GM12878 (cell line): ENCODE data around the gene SIGLEC10. TPM values are rescaled to one million over a fixed set of nuclear protein-coding genes. Genes with fewer than 3 reads are reported as not detected.
"Not testable (repeated sequence)": the region's sequence is repeated elsewhere in the genome, so short reads cannot be mapped to it uniquely, and the experiment has no call there.

Source experiments
- ATAC-seq: fragments of 200-7000 bp; cut with Tn5 transposase; 3 replicates; pipeline ENCODE4 v1.9.1; 2020; ENCODE audit warnings: mild to moderate bottlenecking, moderate library complexity
- BruUV-seq: library from RNA; stranded (reverse); fragments of 400-500 nt; replicated peaks from 2 replicates; lab custom pipeline; 2021; lab: Mats Ljungman, UMichigan
- CTCF ChIA-PET: fragments of 300-600 bp; sonication (Branson Sonifier 250); formaldehyde crosslinking; extraction: SDS; loops from one replicate; lab custom pipeline; 2021; ENCODE audit warnings: inconsistent platforms; lab: Yijun Ruan, JAX
- POLR2A ChIA-PET: fragments of 350-600 bp; formaldehyde crosslinking; extraction: SDS; loops from one replicate; lab custom pipeline; 2021; ENCODE audit warnings: inconsistent platforms; lab: Charles Lee
- RAD21 ChIA-PET: fragments of 300-600 bp; sonication (Branson Sonifier 250); formaldehyde crosslinking; loops from one replicate; lab custom pipeline; 2023; ENCODE audit warnings: antibody characterized with exemption; ENCODE audit not compliant: unreplicated experiment; lab: Charles Lee
- SMC1A ChIA-PET: fragments of 300-600 bp; sonication (Branson Sonifier 250); formaldehyde crosslinking; loops from one replicate; lab custom pipeline; 2023; ENCODE audit not compliant: unreplicated experiment, uncharacterized antibody; lab: Charles Lee
- DNase-seq: peaks from one replicate; pipeline ENCODE4 v3.0.0-alpha.2; 2011; ENCODE audit warnings: low read depth, low spot score
- FAIRE-seq: peaks from 3 replicates; lab custom pipeline; 2011; peaks lifted over from hg19 to GRCh38; lab: Jason Lieb, UNC
- H2AFZ ChIP-seq: 2 replicates; pipeline ENCODE4 v1.6.0; 2011; ENCODE audit warnings: low read depth, low read length, control low read depth; ENCODE audit not compliant: control insufficient read depth
- H3K27ac ChIP-seq: 2 replicates; pipeline ENCODE4 v1.5.1; 2011; ENCODE audit warnings: control low read depth; ENCODE audit not compliant: control insufficient read depth, insufficient read depth
- H3K27me3 ChIP-seq, 2 experiments: replicated peaks in 1 of 2; 2 replicates each; pipeline versions ENCODE4 v1.6.0 to v1.6.1; 2011; ENCODE audit warnings: low read length in 1 of 2; ENCODE audit not compliant: control insufficient read depth in 2 of 2, insufficient read depth in 2 of 2
- H3K36me3 ChIP-seq, 2 experiments: 2 replicates each; pipeline ENCODE4 v1.5.1; 2011; ENCODE audit warnings: low read length in 1 of 2; ENCODE audit not compliant: control insufficient read depth in 2 of 2, insufficient read depth in 2 of 2
- H3K4me1 ChIP-seq: 2 replicates; pipeline ENCODE4 v1.6.1; 2011; ENCODE audit warnings: mild to moderate bottlenecking, low read length, moderate library complexity, mixed read lengths; ENCODE audit not compliant: control insufficient read depth, insufficient read depth
- H3K4me2 ChIP-seq: 2 replicates; pipeline ENCODE4 v1.6.0; 2011; ENCODE audit warnings: control low read depth; ENCODE audit not compliant: control insufficient read depth, insufficient read depth
- H3K4me3 ChIP-seq: fragments of 200-600 bp; sonication (generic); 2 replicates; pipeline ENCODE4 v1.5.1; 2016
- H3K79me2 ChIP-seq: 2 replicates; pipeline ENCODE4 v1.6.0; 2011; ENCODE audit warnings: low read length; ENCODE audit not compliant: control insufficient read depth, insufficient read depth
- H3K9ac ChIP-seq: 2 replicates; pipeline ENCODE4 v1.8.0; 2011; ENCODE audit warnings: low read length, control low read depth, mixed read lengths; ENCODE audit not compliant: control insufficient read depth, insufficient read depth
- H3K9me3 ChIP-seq: replicated peaks from 3 replicates; pipeline ENCODE4 v1.5.1; 2011; ENCODE audit warnings: mild to moderate bottlenecking, low read length; ENCODE audit not compliant: control insufficient read depth, insufficient read depth
- H4K20me1 ChIP-seq: 2 replicates; pipeline ENCODE4 v1.6.0; 2011; ENCODE audit not compliant: control insufficient read depth, insufficient read depth
- BACH1 ChIP-seq: fragments of 450-650 bp; IDR thresholded peaks from 2 replicates; pipeline ENCODE4 v1.6.1; 2017; ENCODE audit warnings: mild to moderate bottlenecking, borderline replicate concordance
- CREM ChIP-seq: IDR thresholded peaks from 2 replicates; pipeline ENCODE4 v1.6.1; 2014; ENCODE audit warnings: antibody characterized with exemption, low read depth
- DPF2 ChIP-seq: fragments of 450-650 bp; IDR thresholded peaks from 2 replicates; pipeline ENCODE4 v1.6.1; 2017; ENCODE audit warnings: mild to moderate bottlenecking
- EGR1 ChIP-seq, 2 experiments: IDR thresholded peaks; 1 replicate in 1 of 2; 2 replicates in 1 of 2; pipeline ENCODE4 v1.6.1; 2011 to 2012; ENCODE audit warnings: low read depth in 2 of 2, low read length in 2 of 2, borderline replicate concordance in 1 of 2, mild to moderate bottlenecking in 1 of 2, moderate library complexity in 1 of 2
- MTA3 ChIP-seq: IDR thresholded peaks from 2 replicates; pipeline ENCODE4 v1.6.1; 2012; ENCODE audit warnings: low read length, inconsistent platforms, borderline replicate concordance
- NFYB ChIP-seq: IDR thresholded peaks from 2 replicates; pipeline ENCODE4 v1.6.1; 2011; ENCODE audit warnings: low read depth, mild to moderate bottlenecking, low read length, improper control_type of control experiment, moderate library complexity; ENCODE audit not compliant: insufficient read depth
- POU2F2 ChIP-seq: IDR thresholded peaks from 3 replicates; pipeline ENCODE4 v1.6.1; 2011; ENCODE audit warnings: low read depth, mild to moderate bottlenecking, low read length, borderline replicate concordance
- RAD51 ChIP-seq: fragments of 450-650 bp; IDR thresholded peaks from 2 replicates; pipeline ENCODE4 v1.6.1; 2016; ENCODE audit warnings: moderate library complexity, mild to moderate bottlenecking, inconsistent platforms
- RFX5 ChIP-seq: IDR thresholded peaks from 2 replicates; pipeline ENCODE4 v1.6.1; 2011; ENCODE audit warnings: low read depth, low read length, improper control_type of control experiment
- TCF12 ChIP-seq: IDR thresholded peaks from 2 replicates; pipeline ENCODE4 v1.6.1; 2011; ENCODE audit warnings: low read depth, mild to moderate bottlenecking, low read length
- ZNF24 ChIP-seq: fragments of 450-650 bp; IDR thresholded peaks from 2 replicates; pipeline ENCODE4 v1.6.1; 2017; ENCODE audit warnings: antibody characterized with exemption, mild to moderate bottlenecking
- WGBS: methylation state at CpG from one replicate; pipeline ENCODE4 v1.1.6; 2016; ENCODE audit warnings: low lambda C conversion rate; ENCODE audit not compliant: insufficient replicate concordance, insufficient coverage; ENCODE audit errors: missing lambda C conversion rate; 5-methylcytosine and 5-hydroxymethylcytosine counted together
- in situ Hi-C: fragments of 300-500 bp; cut with MboI; formaldehyde crosslinking; loops from 9 replicates; pipeline ENCODE4 v1.14.3; 2018; ENCODE audit warnings: mixed read lengths
- intact Hi-C: fragments of 100-400 bp; cut with micrococcal nuclease; formaldehyde crosslinking; loops from one replicate; pipeline ENCODE4 v1.14.2; 2022; ENCODE audit not compliant: unreplicated experiment
- polyA plus RNA-seq, 11 experiments: library from polyadenylated mRNA; depleted of rRNA in 4 of 11; unstranded in 6 of 11; stranded (reverse) in 5 of 11; fragments of >200 nt; fragmentation: Nextera tagmentation in 4 of 11; fragmentation: Illumina TruSeq in 1 of 11; extraction: Ambion mirVana in 4 of 11; extraction: Trizol in 1 of 11; gene quantifications; 1 replicate in 1 of 11; 2 replicates in 10 of 11; pipeline versions ENCODE4 v1.2.1 to v1.2.3, GENCODE V29; 2011 to 2016; ENCODE audit warnings: inconsistent platforms in 2 of 11, missing spikeins in 2 of 11, low read depth in 1 of 11
- total RNA-seq, 4 experiments: library from RNA; depleted of rRNA in 3 of 4; stranded (reverse); fragments of >200 nt in 3 of 4; fragmentation: Illumina TruSeq in 1 of 4; extraction: Trizol in 1 of 4; gene quantifications; 2 replicates each; pipeline versions ENCODE4 v1.2.1 to v1.2.3, GENCODE V29; 2013 to 2021
- TF ChIP-seq, protein P1 (sequence below): fragments of 450-650 bp; conservative IDR thresholded peaks from 2 replicates; pipeline ENCODE4 v1.6.1; 2017; ENCODE audit warnings: mild to moderate bottlenecking, moderate library complexity

Gene SIGLEC10
- total and polyA plus RNA-seq, 10 of the 15 experiments (the other 5 are each of a cell fraction or from before 2014, with no cell fraction given) = 2.3 to 16.8 (median 7.8) TPM

GRCh38 chr19:51447510-51447909, 30.1 kb upstream of the SIGLEC10 start:
- SMC1A ChIA-PET = interaction anchor here (1.0 to 2.3 kb wide), 2 partner anchors 30 to 214 kb away, joined by 3 to 8 read pairs; partner anchors contain the start of gene SIGLEC10
- intact Hi-C loops, H3K27me3 ChIP-seq, H4K20me1 ChIP-seq, H3K4me1 ChIP-seq, H2AFZ ChIP-seq, H3K79me2 ChIP-seq, H3K9me3 ChIP-seq, H3K9ac ChIP-seq, in situ Hi-C loops, H3K27ac ChIP-seq, POLR2A ChIA-PET, H3K4me3 ChIP-seq, BruUV-seq, RAD21 ChIA-PET, DNase-seq: not testable (repeated sequence)
- WGBS = 57% methylated on average over 3 of the region's 3 CpGs
- TF ChIP-seq NFYB = peak; percentile 65
- TF ChIP-seq, all 136 proteins: peak for 1; not testable (repeated sequence) for 135
- not testable (repeated sequence) for FAIRE-seq, H3K36me3 ChIP-seq, ATAC-seq, H3K4me2 ChIP-seq
- CTCF ChIA-PET = interaction anchor here (1.1 to 1.5 kb wide), 2 partner anchors 151 to 210 kb away, joined by 3 to 4 read pairs; no protein-coding TSS in a partner anchor

GRCh38 chr19:51441410-51442390, 24.3 kb upstream of the SIGLEC10 start:
- Histone ChIP-seq H4K20me1 (no peaks in the 10 kb centered on the region), H3K27me3 (peaks cover 0 to 4% of the 10 kb centered on the region in 2 experiments; a peak in 2 of 4 replicates), H2AFZ (no peak overlapping the region; the same call in 1 of the 2 replicates), H3K9me3 (no peaks in the 10 kb centered on the region; the same call in 2 of the 3 replicates), H3K9ac (no peak overlapping the region), H3K27ac (no peak overlapping the region), H3K36me3 (no peaks in the 10 kb centered on the region), H3K79me2 (no peaks in the 10 kb centered on the region), H3K4me3 (peak overlapping the region; percentile 49; the same call in 1 of the 2 replicates), H3K4me1 (peaks cover 27% of the 10 kb centered on the region), H3K4me2 (peak overlapping the region; percentile 86)
- in situ Hi-C loops (no loop called here), intact Hi-C loops (loop anchor here (1.0 to 2.0 kb wide), 2 partner anchors 25 to 103 kb away; partner anchors contain the start of gene SIGLEC10)
- 4% methylated on average over 31 of the region's 31 CpGs for WGBS
- ChIA-PET RAD21 (interaction anchor here (1.0 to 3.4 kb wide), 5 partner anchors 19 to 215 kb away, joined by 3 to 30 read pairs (median 4); partner anchors contain the start of gene SIGLEC10), CTCF (interaction anchor here (0.8 to 11.1 kb wide), 15 partner anchors 9 to 215 kb away, joined by 3 to 142 read pairs (median 5); partner anchors contain the start of genes SIGLEC10 and VSIG10L), SMC1A (interaction anchor here (1.0 to 3.2 kb wide), 7 partner anchors 24 to 336 kb away, joined by 3 to 17 read pairs (median 4); partner anchors contain the start of gene SIGLEC10), POLR2A (interaction anchor here (0.7 to 2.7 kb wide), 3 partner anchors 25 to 74 kb away, joined by 3 to 10 read pairs (median 9); no protein-coding TSS in a partner anchor)
- no TSS peak for BruUV-seq
- FAIRE-seq (peak; percentile 99), ATAC-seq (peak; percentile 94), DNase-seq (peak; percentile 91)
- TF ChIP-seq RFX5 = no peak; the same call in 1 of the 2 replicates
- peak; percentile 72 for TF ChIP-seq RAD51
- peak; percentile 80; the same call in 1 of the 2 replicates for TF ChIP-seq MTA3
- peak; percentile 28; the same call in 1 of the 2 replicates for TF ChIP-seq CREM
- peak; percentile 45; the same call in 2 of the 3 replicates for TF ChIP-seq POU2F2
- no peak for TF ChIP-seq ZNF24
- peak; percentile 87 for TF ChIP-seq BACH1
- TF ChIP-seq TCF12 = peak; percentile 90
- TF ChIP-seq EGR1 (IDR thresholded peaks at IDR 0.05; ENCODE audit: borderline replicate concordance in 1 of 2, low read depth in 2 of 2, low read length in 2 of 2) = peak in 1 of 2 experiments; percentile 77; a peak in 2 of 3 replicates
- peak; percentile 72; the same call in 1 of the 2 replicates for TF ChIP-seq DPF2
- TF ChIP-seq, protein P1, sequence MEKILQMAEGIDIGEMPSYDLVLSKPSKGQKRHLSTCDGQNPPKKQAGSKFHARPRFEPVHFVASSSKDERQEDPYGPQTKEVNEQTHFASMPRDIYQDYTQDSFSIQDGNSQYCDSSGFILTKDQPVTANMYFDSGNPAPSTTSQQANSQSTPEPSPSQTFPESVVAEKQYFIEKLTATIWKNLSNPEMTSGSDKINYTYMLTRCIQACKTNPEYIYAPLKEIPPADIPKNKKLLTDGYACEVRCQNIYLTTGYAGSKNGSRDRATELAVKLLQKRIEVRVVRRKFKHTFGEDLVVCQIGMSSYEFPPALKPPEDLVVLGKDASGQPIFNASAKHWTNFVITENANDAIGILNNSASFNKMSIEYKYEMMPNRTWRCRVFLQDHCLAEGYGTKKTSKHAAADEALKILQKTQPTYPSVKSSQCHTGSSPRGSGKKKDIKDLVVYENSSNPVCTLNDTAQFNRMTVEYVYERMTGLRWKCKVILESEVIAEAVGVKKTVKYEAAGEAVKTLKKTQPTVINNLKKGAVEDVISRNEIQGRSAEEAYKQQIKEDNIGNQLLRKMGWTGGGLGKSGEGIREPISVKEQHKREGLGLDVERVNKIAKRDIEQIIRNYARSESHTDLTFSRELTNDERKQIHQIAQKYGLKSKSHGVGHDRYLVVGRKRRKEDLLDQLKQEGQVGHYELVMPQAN = 0 out of 2 replicates have a peak, but pooled peaks have one; percentile 21
